Cardiac fibroblast (primary cell): ENCODE data around the gene CCS.

Experiments used
- DNase-seq, 2 donors: peaks; one replicate each; pipeline versions ENCODE4 v3.0.0 to v3.0.0-alpha.2; 2010; ENCODE audit warnings: low read depth in 2 of 2
- H3K4me3 ChIP-seq, 2 donors: replicated peaks in 1 of 2; 1 replicate in 1 of 2; 2 replicates in 1 of 2; pipeline ENCODE4 v1.5.1; 2011; ENCODE audit warnings: low read depth in 2 of 2, low read length in 2 of 2, mild to moderate bottlenecking in 2 of 2, moderate library complexity in 1 of 2
- CTCF ChIP-seq: IDR thresholded peaks from one replicate; pipeline ENCODE4 v1.5.1; 2011; ENCODE audit warnings: low read depth, mild to moderate bottlenecking, low read length, inconsistent platforms

The CCS gene

GRCh38 chr11:66547662-66548009 lies 45.3 kb upstream of the CCS start:
- no peak for DNase-seq
- no peak for TF ChIP-seq CTCF
- H3K4me3 ChIP-seq: no peak overlapping the region

GRCh38 chr11:66548041-66548440 lies 44.9 kb upstream of the CCS start:
- TF ChIP-seq CTCF: no peak
- no peak overlapping the region for H3K4me3 ChIP-seq
- no peak for DNase-seq

GRCh38 chr11:66548774-66549630 lies 44.0 kb upstream of the CCS start:
- no peak for TF ChIP-seq CTCF
- no peak overlapping the region for H3K4me3 ChIP-seq
- no peak for DNase-seq

- DNase-seq: no peak
- TF ChIP-seq CTCF: no peak
- H3K4me3 ChIP-seq: no peak overlapping the region
Observed at GRCh38 chr11:66549696-66550095, 43.3 kb upstream of the CCS start.

- no peak for DNase-seq
- no peak overlapping the region for H3K4me3 ChIP-seq
- TF ChIP-seq CTCF: no peak
Observed at GRCh38 chr11:66550887-66551286, 42.1 kb upstream of the CCS start.

GRCh38 chr11:66554602-66555001 lies 38.4 kb upstream of the CCS start:
- H3K4me3 ChIP-seq: no peak overlapping the region
- no peak for DNase-seq
- no peak for TF ChIP-seq CTCF

GRCh38 chr11:66555416-66555815 lies 37.6 kb upstream of the CCS start:
- no peak for DNase-seq
- H3K4me3 ChIP-seq: no peak overlapping the region
- no peak for TF ChIP-seq CTCF
